HL-60 (cell line): ENCODE results near the gene IPCEF1.
"Not testable (repeated sequence)": the region's sequence is repeated elsewhere in the genome, so short reads cannot be mapped to it uniquely, and the experiment has no call there.

Experiments used
- DNase-seq, 2 experiments: peaks; one replicate each; pipeline ENCODE4 v3.0.0-alpha.2; 2010 to 2020; ENCODE audit warnings: low read depth in 1 of 2, low spot score in 1 of 2
- H3K27ac ChIP-seq: fragments of 250-450 bp; sonication (Bioruptor Pico); replicated peaks from 2 replicates; pipeline ENCODE4 v1.5.1; 2020; ENCODE audit warnings: mild to moderate bottlenecking, moderate library complexity
- H3K27me3 ChIP-seq: fragments of 250-450 bp; sonication (Bioruptor Pico); 2 replicates; pipeline ENCODE4 v1.5.1; 2021; ENCODE audit warnings: mild to moderate bottlenecking, moderate library complexity; ENCODE audit not compliant: insufficient read depth, poor library complexity, severe bottlenecking
- H3K4me3 ChIP-seq: replicated peaks from 2 replicates; pipeline ENCODE4 v1.5.1; 2011; ENCODE audit warnings: mild to moderate bottlenecking, control low read depth, low read length; ENCODE audit not compliant: insufficient read depth
- GABPA ChIP-seq: IDR thresholded peaks from 2 replicates; pipeline ENCODE4 v1.6.1; 2012; ENCODE audit warnings: low read depth
- POLR2AphosphoS5 ChIP-seq: IDR thresholded peaks from 2 replicates; pipeline ENCODE4 v1.6.1; 2012; ENCODE audit warnings: low read depth
- SPI1 ChIP-seq: IDR thresholded peaks from 2 replicates; pipeline ENCODE4 v1.6.1; 2012; ENCODE audit warnings: low read depth, mild to moderate bottlenecking, borderline replicate concordance
- TF ChIP-seq, protein P1 (sequence below): IDR thresholded peaks from 2 replicates; pipeline ENCODE4 v1.6.1; 2012; ENCODE audit warnings: low read depth; ENCODE audit not compliant: insufficient replicate concordance
- TF ChIP-seq, protein P2 (sequence below): IDR thresholded peaks from one replicate; pipeline ENCODE4 v1.5.1; 2011; ENCODE audit warnings: low read length, control low read depth, inconsistent platforms; ENCODE audit not compliant: insufficient read depth

The IPCEF1 gene

DNA sequence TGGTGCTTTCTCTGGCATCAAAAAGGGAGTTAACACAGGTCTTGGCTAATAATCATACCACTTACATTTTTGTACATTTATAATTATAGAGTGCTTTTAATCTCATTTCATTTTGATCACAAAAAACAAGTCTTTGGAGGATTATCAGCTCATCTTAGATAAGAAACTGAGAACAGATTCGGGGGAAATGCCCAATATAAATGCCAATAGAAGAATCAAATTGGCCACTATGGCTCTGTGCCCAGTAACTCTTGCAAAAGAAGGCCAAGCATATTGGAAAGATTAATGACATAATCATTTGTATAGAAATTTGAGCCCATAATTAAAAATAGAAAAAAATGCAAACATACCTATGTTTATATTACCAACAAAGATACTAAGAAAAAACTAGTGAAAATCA, 42.5 kb downstream of the IPCEF1 start:
- TF ChIP-seq GABPA (no peak), POLR2AphosphoS5 (no peak), SPI1 (no peak)
- TF ChIP-seq, protein P1, sequence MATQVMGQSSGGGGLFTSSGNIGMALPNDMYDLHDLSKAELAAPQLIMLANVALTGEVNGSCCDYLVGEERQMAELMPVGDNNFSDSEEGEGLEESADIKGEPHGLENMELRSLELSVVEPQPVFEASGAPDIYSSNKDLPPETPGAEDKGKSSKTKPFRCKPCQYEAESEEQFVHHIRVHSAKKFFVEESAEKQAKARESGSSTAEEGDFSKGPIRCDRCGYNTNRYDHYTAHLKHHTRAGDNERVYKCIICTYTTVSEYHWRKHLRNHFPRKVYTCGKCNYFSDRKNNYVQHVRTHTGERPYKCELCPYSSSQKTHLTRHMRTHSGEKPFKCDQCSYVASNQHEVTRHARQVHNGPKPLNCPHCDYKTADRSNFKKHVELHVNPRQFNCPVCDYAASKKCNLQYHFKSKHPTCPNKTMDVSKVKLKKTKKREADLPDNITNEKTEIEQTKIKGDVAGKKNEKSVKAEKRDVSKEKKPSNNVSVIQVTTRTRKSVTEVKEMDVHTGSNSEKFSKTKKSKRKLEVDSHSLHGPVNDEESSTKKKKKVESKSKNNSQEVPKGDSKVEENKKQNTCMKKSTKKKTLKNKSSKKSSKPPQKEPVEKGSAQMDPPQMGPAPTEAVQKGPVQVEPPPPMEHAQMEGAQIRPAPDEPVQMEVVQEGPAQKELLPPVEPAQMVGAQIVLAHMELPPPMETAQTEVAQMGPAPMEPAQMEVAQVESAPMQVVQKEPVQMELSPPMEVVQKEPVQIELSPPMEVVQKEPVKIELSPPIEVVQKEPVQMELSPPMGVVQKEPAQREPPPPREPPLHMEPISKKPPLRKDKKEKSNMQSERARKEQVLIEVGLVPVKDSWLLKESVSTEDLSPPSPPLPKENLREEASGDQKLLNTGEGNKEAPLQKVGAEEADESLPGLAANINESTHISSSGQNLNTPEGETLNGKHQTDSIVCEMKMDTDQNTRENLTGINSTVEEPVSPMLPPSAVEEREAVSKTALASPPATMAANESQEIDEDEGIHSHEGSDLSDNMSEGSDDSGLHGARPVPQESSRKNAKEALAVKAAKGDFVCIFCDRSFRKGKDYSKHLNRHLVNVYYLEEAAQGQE = no peak
- TF ChIP-seq, protein P2, sequence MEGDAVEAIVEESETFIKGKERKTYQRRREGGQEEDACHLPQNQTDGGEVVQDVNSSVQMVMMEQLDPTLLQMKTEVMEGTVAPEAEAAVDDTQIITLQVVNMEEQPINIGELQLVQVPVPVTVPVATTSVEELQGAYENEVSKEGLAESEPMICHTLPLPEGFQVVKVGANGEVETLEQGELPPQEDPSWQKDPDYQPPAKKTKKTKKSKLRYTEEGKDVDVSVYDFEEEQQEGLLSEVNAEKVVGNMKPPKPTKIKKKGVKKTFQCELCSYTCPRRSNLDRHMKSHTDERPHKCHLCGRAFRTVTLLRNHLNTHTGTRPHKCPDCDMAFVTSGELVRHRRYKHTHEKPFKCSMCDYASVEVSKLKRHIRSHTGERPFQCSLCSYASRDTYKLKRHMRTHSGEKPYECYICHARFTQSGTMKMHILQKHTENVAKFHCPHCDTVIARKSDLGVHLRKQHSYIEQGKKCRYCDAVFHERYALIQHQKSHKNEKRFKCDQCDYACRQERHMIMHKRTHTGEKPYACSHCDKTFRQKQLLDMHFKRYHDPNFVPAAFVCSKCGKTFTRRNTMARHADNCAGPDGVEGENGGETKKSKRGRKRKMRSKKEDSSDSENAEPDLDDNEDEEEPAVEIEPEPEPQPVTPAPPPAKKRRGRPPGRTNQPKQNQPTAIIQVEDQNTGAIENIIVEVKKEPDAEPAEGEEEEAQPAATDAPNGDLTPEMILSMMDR = no peak
- Histone ChIP-seq H3K27me3 (no peaks in the 10 kb centered on the region), H3K27ac (no peak overlapping the region), H3K4me3 (no peak overlapping the region)
- no peak for DNase-seq

DNA sequence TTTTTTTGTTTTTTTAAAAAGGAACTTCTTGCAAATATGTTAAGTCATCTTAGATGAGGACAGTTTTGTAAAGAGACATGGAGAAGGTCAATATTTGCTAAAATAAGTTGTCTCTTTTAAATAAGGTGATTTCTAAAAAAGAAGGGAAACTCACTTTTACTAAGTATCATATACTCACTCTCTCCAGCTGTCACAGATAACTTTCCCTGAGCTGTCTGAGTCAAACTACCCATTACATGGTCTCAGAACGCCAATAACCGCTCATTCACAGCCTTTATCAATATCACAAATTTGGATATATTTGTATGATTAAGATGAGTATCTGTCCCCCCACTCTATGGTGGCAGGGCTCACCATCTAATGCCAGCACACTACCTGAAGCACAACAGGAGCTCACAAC, 47.6 kb downstream of the IPCEF1 start:
- TF ChIP-seq POLR2AphosphoS5 (no peak), GABPA (no peak), SPI1 (no peak)
- TF ChIP-seq, protein P1 = no peak
- TF ChIP-seq, protein P2 = no peak
- Histone ChIP-seq H3K27ac (no peak overlapping the region), H3K4me3 (no peak overlapping the region), H3K27me3 (no peaks in the 10 kb centered on the region)
- no peak for DNase-seq

DNA sequence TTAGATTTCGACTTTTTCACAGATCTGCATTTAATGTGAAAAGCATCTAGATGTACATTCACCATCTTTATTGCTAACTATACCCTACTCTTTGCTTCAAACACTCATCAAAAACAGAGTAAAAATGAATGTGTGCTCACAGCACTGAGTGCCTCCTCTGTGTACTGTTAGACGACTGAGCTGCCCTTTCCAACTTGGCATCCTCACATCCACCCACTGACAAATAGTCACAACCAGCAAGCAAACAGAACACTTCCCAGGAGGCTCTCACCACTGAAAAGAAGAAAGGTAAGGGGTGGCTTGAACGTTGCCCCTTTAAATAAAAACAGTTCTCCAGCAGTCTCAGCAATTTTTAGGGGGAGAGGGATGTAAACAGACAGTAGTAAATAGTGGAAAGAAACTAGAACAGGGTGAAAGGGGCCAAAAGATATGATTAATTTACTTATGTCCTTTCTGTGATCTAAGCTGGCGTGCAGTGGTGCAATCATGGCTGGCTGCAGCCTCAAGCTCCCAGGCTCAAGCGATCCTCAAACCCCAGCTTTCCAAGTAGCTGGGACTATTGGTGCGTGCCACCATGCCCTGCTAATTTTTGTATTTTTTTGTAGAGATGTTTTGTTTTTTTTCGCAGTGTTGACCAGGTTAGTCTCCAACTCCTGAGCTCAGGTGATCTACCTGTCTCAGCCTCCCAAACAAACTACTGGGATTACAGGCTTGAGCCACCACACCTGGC, 48.7 kb downstream of the IPCEF1 start:
- Histone ChIP-seq H3K27me3 (no peaks in the 10 kb centered on the region), H3K27ac (no peak overlapping the region), H3K4me3 (no peak overlapping the region)
- TF ChIP-seq, protein P1 = no peak
- DNase-seq = no peak

DNA sequence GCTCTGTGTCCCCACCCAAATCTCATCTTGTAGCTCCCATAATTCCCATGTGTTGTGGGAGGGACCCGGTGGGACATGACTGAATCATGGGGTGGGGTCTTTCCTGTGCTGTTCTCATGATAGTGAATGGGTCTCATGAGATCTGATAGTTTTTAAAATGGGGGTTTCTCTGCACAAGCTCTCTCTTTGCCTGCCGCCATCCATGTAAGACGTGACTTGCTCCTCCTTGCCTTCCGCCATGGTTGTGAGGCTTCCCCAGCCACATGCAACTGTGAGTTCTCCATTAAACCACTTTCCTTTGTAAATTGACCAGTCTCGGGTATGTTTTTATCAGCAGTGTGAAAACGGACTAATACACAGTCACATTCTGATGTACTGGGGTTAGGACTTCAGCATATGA, 49.5 kb downstream of the IPCEF1 start:
- not testable (repeated sequence) for H3K27me3 ChIP-seq, DNase-seq, H3K4me3 ChIP-seq, H3K27ac ChIP-seq
